Measurements from ENCODE around the gene RAB11FIP3. TPM values are rescaled to one million over a fixed set of nuclear protein-coding genes. Genes with fewer than 3 reads are reported as not detected.
A peak's percentile ranks its signal among the peaks of the same experiment; 100 is the strongest.

Gene RAB11FIP3
- total and polyA plus RNA-seq, 2 of the 13 experiments (the other 11 are each of a cell fraction or from before 2014, with no cell fraction given): 34.3 to 57.6 TPM

GRCh38 chr16:399340-400019 is 26.0 kb upstream of the RAB11FIP3 start (continued):
- no peak for TF ChIP-seq ZNF513 (CRISPR knock-in tag; conservative IDR thresholded peaks at IDR 0.05)
- no peak for TF ChIP-seq ZNF496 (CRISPR knock-in tag; IDR thresholded peaks at IDR 0.05; ENCODE audit: insufficient replicate concordance)

GRCh38 chr16:400061-400591 is 25.3 kb upstream of the RAB11FIP3 start:
- Histone ChIP-seq H3K27ac (ENCODE audit: extremely low read length, insufficient read depth, low read length) (peak overlapping the region; percentile 16), H3K36me3 (replicated peaks in 1 of 2; ENCODE audit: control insufficient read depth in 1 of 2, insufficient read depth in 2 of 2, low read length in 2 of 2) (peaks cover 0 to 4% of the 10 kb centered on the region in 2 experiments; a peak in 2 of 5 replicates), H3K27me3 (ENCODE audit: control insufficient read depth in 1 of 2, insufficient read depth in 2 of 2, low read length in 2 of 2) (no peaks in the 10 kb centered on the region), H3K4me1 (ENCODE audit: insufficient read depth, low read length) (peaks cover 61% of the 10 kb centered on the region), H3K4me3 (replicated peaks in 1 of 3; ENCODE audit: insufficient read depth in 1 of 3, low read depth in 2 of 3, low read length in 3 of 3) (no peak overlapping the region), H3K9ac (ENCODE audit: insufficient read depth, low read depth, low read length) (no peak overlapping the region), H3K79me2 (ENCODE audit: insufficient read depth, low read length) (peaks cover 19% of the 10 kb centered on the region), H3K4me2 (ENCODE audit: low read depth, low read length) (peak overlapping the region; percentile 69; the same call in 1 of the 2 replicates), H2AFZ (ENCODE audit: low read length) (no peak overlapping the region), H3K9me3 (ENCODE audit: low read length) (no peaks in the 10 kb centered on the region), H4K20me1 (ENCODE audit: insufficient read depth, low read length) (no peaks in the 10 kb centered on the region)
- no peak for ATAC-seq
- ChIA-PET POLR2A (interaction anchor here (1.0 to 1.4 kb wide), 3 partner anchors 19 to 167 kb away, joined by 3 to 4 read pairs (median 4); partner anchors contain the start of gene NHLRC4), CTCF (ENCODE audit: low intra/inter-chr PET ratio, low total read pairs) (no interaction called here)
- WGBS (ENCODE audit: low lambda C conversion rate): 96% methylated on average over 9 of the region's 10 CpGs
- intact Hi-C loops (cut with micrococcal nuclease; ENCODE audit: unreplicated experiment) (no loop called here), in situ Hi-C loops (cut with HindIII; ENCODE audit: extremely low pct_ligation_motif_present, low pct_unique_long_range_greater_than_20kb) (no loop called here)
- no peak for FAIRE-seq
- BruUV-seq (replicated peaks): no TSS peak
- no peak for DNase-seq (ENCODE audit: low spot score)
- TF ChIP-seq ONECUT2 (CRISPR knock-in tag; IDR thresholded peaks at IDR 0.05): no peak
- 0 out of 4 replicates have a peak, but pooled peaks of 1 of the 2 experiments have one; percentile 32 for TF ChIP-seq POLR2A (IDR thresholded peaks at IDR 0.05; ENCODE audit: insufficient read depth in 1 of 2, low read depth in 2 of 2, low read length in 2 of 2)
- no peak for TF ChIP-seq ZNF577 (CRISPR knock-in tag; IDR thresholded peaks at IDR 0.05; ENCODE audit: borderline replicate concordance, low read depth)
- TF ChIP-seq ZSCAN31 (CRISPR knock-in tag; IDR thresholded peaks at IDR 0.05; ENCODE audit: low read depth): no peak
